ENCODE measurements around the gene DTX3L. TPM values are rescaled to one million over a fixed set of nuclear protein-coding genes. Genes with fewer than 3 reads are reported as not detected.

Gene DTX3L
- total and polyA plus RNA-seq, 10 of the 15 experiments (the other 5 are each of a cell fraction or from before 2014, with no cell fraction given), result 9.9 to 41.4 (median 21.7) TPM

DNA sequence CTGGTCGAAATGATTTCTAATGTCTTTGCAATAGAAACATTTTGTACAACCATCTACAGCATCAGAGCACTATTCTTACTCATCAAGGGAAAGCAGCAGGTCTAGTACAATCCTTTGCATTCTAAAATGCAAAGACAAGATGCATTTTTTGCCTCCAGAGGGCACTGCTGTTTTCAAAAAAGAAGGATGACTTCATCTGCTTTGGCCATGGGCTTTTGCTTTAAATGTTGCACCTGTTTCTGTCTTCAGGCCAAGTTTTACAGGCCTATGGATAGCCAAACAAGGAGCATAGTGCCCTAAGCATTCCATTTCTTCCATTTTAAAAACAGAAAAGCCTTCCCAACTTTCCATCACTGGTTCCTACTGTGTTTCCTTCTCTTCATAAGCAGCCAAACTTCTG lies 3.5 kb upstream of the DTX3L start (continued):
- TF ChIP-seq MYC (IDR thresholded peaks at IDR 0.05; ENCODE audit: insufficient read depth, insufficient read length, insufficient replicate concordance, low read length, severe bottlenecking) (no peak), RBBP5 (conservative IDR thresholded peaks at IDR 0.05) (no peak), CBFB (IDR thresholded peaks at IDR 0.05; ENCODE audit: low read depth) (no peak), CREB1 (IDR thresholded peaks at IDR 0.05; ENCODE audit: low read depth) (no peak), ATF7 (IDR thresholded peaks at IDR 0.05; ENCODE audit: low read depth) (peak; percentile 97), YY1 (IDR thresholded peaks at IDR 0.05; ENCODE audit: low read depth, low read length) (peak; percentile 55; the same call in 1 of the 2 replicates), SIN3A (IDR thresholded peaks at IDR 0.05; ENCODE audit: low read depth, low read length) (peak; percentile 48; the same call in 1 of the 2 replicates), ZNF274 (IDR thresholded peaks at IDR 0.05; ENCODE audit: insufficient read depth, insufficient read length) (no peak), ZNF622 (IDR thresholded peaks at IDR 0.05) (no peak), PML (IDR thresholded peaks at IDR 0.05; ENCODE audit: low read length) (no peak), EED (IDR thresholded peaks at IDR 0.05; ENCODE audit: low read depth) (no peak; the same call in 1 of the 2 replicates), ZNF217 (IDR thresholded peaks at IDR 0.05) (no peak), RAD51 (IDR thresholded peaks at IDR 0.05) (no peak), POU2F2 (IDR thresholded peaks at IDR 0.05; ENCODE audit: borderline replicate concordance, low read depth, low read length) (0 out of 3 replicates have a peak, but pooled peaks have one; percentile 26), RAD21 (IDR thresholded peaks at IDR 0.05; ENCODE audit: insufficient read depth, low read depth, low read length) (peak; percentile 93), NR2C1 (IDR thresholded peaks at IDR 0.05) (no peak), NBN (IDR thresholded peaks at IDR 0.05) (peak; percentile 40; the same call in 1 of the 2 replicates), RCOR1 (conservative IDR thresholded peaks at IDR 0.05; ENCODE audit: low read depth, low read length) (no peak), SREBF2 (IDR thresholded peaks at IDR 0.05; ENCODE audit: low read length) (no peak)
- TF ChIP-seq, protein P1, sequence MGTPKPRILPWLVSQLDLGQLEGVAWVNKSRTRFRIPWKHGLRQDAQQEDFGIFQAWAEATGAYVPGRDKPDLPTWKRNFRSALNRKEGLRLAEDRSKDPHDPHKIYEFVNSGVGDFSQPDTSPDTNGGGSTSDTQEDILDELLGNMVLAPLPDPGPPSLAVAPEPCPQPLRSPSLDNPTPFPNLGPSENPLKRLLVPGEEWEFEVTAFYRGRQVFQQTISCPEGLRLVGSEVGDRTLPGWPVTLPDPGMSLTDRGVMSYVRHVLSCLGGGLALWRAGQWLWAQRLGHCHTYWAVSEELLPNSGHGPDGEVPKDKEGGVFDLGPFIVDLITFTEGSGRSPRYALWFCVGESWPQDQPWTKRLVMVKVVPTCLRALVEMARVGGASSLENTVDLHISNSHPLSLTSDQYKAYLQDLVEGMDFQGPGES (IDR thresholded peaks at IDR 0.05), result no peak
- TF ChIP-seq, protein P2, sequence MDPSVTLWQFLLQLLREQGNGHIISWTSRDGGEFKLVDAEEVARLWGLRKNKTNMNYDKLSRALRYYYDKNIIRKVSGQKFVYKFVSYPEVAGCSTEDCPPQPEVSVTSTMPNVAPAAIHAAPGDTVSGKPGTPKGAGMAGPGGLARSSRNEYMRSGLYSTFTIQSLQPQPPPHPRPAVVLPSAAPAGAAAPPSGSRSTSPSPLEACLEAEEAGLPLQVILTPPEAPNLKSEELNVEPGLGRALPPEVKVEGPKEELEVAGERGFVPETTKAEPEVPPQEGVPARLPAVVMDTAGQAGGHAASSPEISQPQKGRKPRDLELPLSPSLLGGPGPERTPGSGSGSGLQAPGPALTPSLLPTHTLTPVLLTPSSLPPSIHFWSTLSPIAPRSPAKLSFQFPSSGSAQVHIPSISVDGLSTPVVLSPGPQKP (IDR thresholded peaks at IDR 0.05; ENCODE audit: low read depth, low read length), result no peak
- TF ChIP-seq, protein P3, sequence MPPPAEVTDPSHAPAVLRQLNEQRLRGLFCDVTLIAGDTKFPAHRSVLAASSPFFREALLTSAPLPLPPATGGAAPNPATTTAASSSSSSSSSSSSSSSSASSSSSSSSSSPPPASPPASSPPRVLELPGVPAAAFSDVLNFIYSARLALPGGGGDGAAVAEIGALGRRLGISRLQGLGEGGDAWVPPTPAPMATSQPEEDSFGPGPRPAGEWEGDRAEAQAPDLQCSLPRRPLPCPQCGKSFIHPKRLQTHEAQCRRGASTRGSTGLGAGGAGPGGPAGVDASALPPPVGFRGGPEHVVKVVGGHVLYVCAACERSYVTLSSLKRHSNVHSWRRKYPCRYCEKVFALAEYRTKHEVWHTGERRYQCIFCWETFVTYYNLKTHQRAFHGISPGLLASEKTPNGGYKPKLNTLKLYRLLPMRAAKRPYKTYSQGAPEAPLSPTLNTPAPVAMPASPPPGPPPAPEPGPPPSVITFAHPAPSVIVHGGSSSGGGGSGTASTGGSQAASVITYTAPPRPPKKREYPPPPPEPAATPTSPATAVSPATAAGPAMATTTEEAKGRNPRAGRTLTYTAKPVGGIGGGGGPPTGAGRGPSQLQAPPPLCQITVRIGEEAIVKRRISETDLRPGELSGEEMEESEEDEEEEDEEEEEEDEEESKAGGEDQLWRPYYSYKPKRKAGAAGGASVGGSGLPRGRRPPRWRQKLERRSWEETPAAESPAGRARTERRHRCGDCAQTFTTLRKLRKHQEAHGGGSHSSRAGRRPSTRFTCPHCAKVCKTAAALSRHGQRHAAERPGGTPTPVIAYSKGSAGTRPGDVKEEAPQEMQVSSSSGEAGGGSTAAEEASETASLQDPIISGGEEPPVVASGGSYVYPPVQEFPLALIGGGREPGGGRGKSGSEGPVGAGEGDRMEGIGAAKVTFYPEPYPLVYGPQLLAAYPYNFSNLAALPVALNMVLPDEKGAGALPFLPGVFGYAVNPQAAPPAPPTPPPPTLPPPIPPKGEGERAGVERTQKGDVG (CRISPR knock-in tag; IDR thresholded peaks at IDR 0.05), result no peak
- TF ChIP-seq, protein P4, sequence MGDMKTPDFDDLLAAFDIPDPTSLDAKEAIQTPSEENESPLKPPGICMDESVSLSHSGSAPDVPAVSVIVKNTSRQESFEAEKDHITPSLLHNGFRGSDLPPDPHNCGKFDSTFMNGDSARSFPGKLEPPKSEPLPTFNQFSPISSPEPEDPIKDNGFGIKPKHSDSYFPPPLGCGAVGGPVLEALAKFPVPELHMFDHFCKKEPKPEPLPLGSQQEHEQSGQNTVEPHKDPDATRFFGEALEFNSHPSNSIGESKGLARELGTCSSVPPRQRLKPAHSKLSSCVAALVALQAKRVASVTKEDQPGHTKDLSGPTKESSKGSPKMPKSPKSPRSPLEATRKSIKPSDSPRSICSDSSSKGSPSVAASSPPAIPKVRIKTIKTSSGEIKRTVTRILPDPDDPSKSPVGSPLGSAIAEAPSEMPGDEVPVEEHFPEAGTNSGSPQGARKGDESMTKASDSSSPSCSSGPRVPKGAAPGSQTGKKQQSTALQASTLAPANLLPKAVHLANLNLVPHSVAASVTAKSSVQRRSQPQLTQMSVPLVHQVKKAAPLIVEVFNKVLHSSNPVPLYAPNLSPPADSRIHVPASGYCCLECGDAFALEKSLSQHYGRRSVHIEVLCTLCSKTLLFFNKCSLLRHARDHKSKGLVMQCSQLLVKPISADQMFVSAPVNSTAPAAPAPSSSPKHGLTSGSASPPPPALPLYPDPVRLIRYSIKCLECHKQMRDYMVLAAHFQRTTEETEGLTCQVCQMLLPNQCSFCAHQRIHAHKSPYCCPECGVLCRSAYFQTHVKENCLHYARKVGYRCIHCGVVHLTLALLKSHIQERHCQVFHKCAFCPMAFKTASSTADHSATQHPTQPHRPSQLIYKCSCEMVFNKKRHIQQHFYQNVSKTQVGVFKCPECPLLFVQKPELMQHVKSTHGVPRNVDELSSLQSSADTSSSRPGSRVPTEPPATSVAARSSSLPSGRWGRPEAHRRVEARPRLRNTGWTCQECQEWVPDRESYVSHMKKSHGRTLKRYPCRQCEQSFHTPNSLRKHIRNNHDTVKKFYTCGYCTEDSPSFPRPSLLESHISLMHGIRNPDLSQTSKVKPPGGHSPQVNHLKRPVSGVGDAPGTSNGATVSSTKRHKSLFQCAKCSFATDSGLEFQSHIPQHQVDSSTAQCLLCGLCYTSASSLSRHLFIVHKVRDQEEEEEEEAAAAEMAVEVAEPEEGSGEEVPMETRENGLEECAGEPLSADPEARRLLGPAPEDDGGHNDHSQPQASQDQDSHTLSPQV (IDR thresholded peaks at IDR 0.05), result 0 out of 2 replicates have a peak, but pooled peaks have one; percentile 13
- TF ChIP-seq, protein P5, sequence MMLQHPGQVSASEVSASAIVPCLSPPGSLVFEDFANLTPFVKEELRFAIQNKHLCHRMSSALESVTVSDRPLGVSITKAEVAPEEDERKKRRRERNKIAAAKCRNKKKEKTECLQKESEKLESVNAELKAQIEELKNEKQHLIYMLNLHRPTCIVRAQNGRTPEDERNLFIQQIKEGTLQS (IDR thresholded peaks at IDR 0.05; ENCODE audit: borderline replicate concordance, extremely low read depth, low read depth, low read length), result no peak
